ENCODE results near the gene RAPGEF5.

DNA sequence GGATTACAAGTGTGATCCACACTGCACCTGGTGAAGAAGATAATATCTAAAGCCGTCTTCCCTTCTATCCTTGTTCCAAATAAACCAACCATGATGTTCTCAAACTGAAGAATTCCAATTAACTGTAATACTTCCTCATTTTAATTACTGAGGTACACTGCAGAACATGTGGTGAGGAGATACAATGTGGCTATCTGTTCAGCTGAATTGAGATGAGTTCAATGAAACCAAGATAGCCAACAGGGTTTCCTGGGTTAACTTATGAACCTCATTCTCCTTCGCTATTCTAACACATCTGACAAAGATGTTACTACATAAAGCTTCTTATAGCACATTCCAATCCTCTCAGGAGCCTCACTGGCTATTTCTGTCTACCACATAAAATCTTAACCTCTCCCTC lies 75.5 kb downstream of the RAPGEF5 start:
- TF ChIP-seq POLR2A (IDR thresholded peaks at IDR 0.05; ENCODE audit: low read depth, low read length) (no peak), POLR2AphosphoS5 (IDR thresholded peaks at IDR 0.05; ENCODE audit: insufficient read depth, low read depth, low read length) (no peak), EZH2 (IDR thresholded peaks at IDR 0.05; ENCODE audit: borderline replicate concordance, low read depth, low read length, severe bottlenecking) (no peak), JUN (IDR thresholded peaks at IDR 0.05; ENCODE audit: borderline replicate concordance, insufficient read depth, insufficient read length, low read depth) (no peak), GATA2 (IDR thresholded peaks at IDR 0.05; ENCODE audit: insufficient read depth, insufficient read length, low read depth, low read length) (no peak), MYC (IDR thresholded peaks at IDR 0.05; ENCODE audit: low read depth, low read length) (no peak)
- TF ChIP-seq, protein P1, sequence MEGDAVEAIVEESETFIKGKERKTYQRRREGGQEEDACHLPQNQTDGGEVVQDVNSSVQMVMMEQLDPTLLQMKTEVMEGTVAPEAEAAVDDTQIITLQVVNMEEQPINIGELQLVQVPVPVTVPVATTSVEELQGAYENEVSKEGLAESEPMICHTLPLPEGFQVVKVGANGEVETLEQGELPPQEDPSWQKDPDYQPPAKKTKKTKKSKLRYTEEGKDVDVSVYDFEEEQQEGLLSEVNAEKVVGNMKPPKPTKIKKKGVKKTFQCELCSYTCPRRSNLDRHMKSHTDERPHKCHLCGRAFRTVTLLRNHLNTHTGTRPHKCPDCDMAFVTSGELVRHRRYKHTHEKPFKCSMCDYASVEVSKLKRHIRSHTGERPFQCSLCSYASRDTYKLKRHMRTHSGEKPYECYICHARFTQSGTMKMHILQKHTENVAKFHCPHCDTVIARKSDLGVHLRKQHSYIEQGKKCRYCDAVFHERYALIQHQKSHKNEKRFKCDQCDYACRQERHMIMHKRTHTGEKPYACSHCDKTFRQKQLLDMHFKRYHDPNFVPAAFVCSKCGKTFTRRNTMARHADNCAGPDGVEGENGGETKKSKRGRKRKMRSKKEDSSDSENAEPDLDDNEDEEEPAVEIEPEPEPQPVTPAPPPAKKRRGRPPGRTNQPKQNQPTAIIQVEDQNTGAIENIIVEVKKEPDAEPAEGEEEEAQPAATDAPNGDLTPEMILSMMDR (IDR thresholded peaks at IDR 0.05; ENCODE audit: extremely low read depth in 1 of 2, insufficient read depth in 1 of 2, low read depth in 1 of 2, low read length in 2 of 2), result no peak
- TF ChIP-seq, protein P2, sequence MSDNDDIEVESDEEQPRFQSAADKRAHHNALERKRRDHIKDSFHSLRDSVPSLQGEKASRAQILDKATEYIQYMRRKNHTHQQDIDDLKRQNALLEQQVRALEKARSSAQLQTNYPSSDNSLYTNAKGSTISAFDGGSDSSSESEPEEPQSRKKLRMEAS (IDR thresholded peaks at IDR 0.05; ENCODE audit: insufficient read depth, insufficient read length), result no peak

Measured in endothelial cell of umbilical vein (primary cell).